22Rv1 (cell line): ENCODE measurements around the gene AJM1.
"Not testable (repeated sequence)": the region's sequence is repeated elsewhere in the genome, so short reads cannot be mapped to it uniquely, and the experiment has no call there.

Source experiments
- H3K27ac ChIP-seq: fragments of 450-650 bp; 2 replicates; pipeline ENCODE4 v1.5.1; 2017
- ZFX ChIP-seq: fragments of 450-650 bp; IDR thresholded peaks from 2 replicates; pipeline ENCODE4 v1.6.1; 2017; ENCODE audit warnings: antibody characterized with exemption, borderline replicate concordance
- TF ChIP-seq, protein P1 (sequence below): fragments of 450-650 bp; IDR thresholded peaks from 2 replicates; pipeline ENCODE4 v1.5.1; 2017; ENCODE audit warnings: mild to moderate bottlenecking

The AJM1 gene

DNA sequence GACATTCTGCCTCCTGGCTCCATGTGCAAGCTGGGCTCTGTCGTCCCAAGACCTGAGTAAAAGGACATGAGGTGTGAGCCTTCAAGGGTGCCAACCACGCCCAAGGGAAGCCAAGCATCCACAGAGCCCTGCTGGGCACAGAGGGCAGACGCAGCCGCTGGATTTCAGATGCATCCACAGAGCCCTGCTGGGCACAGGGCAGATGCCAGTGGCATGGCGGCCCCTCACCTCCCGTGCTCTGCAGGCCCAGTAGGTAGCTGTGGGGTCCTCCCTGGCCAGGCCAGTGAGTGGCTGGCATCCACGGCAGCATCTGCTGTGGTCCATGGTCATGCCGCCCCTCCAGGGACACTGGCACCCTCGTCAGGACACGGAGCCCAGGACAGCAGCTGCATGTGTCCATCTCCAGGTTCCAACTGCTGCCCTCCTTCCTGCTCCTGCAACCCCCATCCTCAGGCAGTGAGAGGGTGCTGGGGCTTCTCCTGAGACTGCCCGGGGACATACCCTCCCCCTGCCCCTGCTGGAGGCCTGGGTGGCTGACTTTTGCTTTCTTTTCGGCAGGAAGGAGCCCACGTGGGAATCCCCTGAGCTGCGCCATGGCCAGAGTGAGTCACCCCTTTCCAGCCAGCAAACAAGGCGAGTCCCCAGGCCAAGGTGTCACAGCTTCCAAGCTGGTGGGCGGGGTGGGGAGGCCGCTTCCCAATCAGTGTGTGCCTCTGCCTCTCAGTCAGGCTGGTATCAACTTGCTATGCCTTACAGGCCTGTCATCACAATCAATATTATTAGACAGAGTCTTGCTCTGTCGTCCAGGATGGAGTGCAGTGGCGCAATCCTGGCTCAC is 40.0 kb downstream of the AJM1 start:
- no peak for TF ChIP-seq ZFX
- TF ChIP-seq, protein P1, sequence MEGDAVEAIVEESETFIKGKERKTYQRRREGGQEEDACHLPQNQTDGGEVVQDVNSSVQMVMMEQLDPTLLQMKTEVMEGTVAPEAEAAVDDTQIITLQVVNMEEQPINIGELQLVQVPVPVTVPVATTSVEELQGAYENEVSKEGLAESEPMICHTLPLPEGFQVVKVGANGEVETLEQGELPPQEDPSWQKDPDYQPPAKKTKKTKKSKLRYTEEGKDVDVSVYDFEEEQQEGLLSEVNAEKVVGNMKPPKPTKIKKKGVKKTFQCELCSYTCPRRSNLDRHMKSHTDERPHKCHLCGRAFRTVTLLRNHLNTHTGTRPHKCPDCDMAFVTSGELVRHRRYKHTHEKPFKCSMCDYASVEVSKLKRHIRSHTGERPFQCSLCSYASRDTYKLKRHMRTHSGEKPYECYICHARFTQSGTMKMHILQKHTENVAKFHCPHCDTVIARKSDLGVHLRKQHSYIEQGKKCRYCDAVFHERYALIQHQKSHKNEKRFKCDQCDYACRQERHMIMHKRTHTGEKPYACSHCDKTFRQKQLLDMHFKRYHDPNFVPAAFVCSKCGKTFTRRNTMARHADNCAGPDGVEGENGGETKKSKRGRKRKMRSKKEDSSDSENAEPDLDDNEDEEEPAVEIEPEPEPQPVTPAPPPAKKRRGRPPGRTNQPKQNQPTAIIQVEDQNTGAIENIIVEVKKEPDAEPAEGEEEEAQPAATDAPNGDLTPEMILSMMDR: no peak
- H3K27ac ChIP-seq: no peak overlapping the region

DNA sequence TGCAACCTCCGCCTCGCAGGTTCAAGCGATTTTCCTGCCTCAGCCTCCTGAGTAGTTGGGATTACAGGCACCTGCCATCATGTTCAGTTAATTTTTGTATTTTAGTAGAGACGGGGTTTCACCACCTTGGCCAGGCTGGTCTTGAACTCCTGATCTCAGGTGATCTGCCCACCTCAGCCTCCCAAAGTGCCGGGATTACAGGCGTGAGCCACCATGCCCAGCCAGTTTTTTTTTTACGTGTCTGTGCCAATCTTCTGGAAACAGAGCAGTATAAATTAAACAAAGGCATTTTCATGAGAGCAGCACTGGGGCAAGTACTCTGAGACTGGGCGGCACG is 40.6 kb downstream of the AJM1 start:
- not testable (repeated sequence) for H3K27ac ChIP-seq

DNA sequence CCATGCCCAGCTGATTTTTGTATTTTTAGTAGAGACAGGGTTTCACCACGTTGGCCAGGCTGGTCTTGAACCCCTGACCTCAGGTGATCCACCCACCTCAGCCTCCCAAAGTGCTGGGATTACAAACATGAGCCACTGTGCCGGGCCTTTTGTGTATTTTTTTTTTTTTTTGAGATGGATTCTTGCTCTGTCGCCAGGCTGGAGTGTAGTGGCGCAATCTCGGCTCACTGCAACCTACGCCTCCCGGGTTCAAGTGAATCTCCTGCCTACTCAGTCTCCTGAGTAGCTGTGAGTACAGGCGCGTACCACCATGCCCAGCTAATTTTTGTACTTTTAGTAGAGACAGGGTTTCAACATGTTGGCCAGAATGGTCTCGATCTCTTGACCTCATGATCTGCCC is 41.4 kb downstream of the AJM1 start:
- not testable (repeated sequence) for H3K27ac ChIP-seq

DNA sequence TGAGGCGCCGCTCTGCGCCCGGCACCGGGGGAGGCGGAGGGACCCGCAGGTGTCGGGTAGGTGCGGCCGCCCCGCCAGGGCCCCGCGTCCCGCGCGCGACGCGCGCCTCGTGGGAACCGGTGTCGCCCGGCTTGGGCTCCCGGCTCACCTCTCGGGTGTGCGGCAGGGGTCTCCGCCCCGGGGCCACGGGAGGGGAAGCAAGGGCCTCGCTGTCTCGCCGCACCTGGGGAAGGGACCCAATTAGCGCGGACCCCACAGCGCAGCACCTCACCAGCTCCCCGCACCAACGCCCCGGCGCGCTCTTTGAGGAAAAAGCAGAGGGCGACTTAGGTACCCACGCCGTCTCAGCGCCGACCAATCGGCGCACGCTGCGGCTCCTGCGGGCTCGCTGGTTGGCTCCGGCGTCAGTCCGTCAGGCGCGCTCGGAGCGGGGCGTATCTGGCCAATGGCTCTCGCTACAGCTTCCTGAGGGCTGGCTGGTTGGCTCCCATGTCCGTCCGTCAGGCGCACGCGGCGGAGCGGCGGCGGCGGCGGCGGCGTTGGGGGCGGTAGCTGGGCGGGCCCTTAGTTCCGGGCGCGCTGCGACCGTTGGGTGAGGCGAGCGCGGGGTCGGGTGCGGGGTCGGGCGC is 43.8 kb downstream of the AJM1 start, which contains the start of gene TRAF2:
TSS of gene TRAF2 (plus strand) at position 567 of the 629 bp plus-strand sequence. CDS start 12,225 bp downstream, outside the sequence.
- peak within 1 kb of the TSS; percentile 82 for H3K27ac ChIP-seq
- no peak for TF ChIP-seq ZFX
- TF ChIP-seq, protein P1: no peak

DNA sequence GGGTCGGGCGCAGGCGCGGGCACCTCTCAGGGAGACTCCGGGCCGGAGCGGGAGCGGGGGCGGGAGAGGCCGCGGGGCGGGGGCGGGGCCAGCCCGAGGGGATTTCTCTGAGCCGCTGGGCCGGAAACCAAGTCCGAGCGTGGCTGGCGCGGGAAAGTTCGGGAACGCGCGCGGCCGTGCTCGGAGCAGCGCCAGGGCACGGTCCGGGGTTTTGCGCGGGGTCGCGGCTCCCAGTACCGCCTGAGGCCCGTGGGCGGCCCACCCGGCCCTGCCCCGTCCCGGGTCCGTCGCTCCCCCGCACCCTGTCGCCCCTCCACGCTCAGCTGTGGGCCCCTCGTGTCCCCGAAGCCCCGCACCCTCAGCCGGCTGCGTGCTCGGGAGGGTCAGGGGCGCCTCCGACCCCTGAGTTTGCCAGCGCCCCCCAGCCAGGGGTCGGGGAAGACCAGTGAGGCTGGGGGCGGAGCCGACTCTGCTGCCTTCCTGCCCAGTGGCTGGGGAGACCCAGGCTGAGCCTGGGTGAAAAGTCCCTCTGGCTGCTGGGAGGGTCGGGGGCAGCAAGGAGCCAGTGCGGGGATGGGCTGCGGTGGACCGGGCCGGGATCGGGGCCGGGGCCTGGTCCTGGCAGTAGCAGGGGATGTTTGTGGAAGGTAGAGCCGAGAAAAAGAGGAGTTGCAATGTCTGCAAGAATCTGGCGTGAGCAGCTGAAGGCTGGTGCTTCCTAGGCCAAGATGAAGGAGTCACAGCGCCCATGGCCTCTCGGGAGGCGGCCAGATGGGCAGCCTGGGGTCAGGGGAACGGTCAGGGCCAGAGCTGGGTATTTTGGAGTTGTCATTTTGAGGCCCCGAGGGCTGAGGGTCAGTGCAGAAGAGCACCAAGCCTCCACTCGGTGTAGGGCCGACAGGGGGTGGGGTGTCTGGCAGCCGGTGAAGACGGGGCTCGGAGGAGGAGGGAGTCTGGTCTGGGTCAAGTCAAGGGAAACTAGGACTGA is 44.6 kb downstream of the AJM1 start:
- peak overlapping the region; percentile 82 for H3K27ac ChIP-seq
- TF ChIP-seq, protein P1: no peak
- no peak for TF ChIP-seq ZFX

DNA sequence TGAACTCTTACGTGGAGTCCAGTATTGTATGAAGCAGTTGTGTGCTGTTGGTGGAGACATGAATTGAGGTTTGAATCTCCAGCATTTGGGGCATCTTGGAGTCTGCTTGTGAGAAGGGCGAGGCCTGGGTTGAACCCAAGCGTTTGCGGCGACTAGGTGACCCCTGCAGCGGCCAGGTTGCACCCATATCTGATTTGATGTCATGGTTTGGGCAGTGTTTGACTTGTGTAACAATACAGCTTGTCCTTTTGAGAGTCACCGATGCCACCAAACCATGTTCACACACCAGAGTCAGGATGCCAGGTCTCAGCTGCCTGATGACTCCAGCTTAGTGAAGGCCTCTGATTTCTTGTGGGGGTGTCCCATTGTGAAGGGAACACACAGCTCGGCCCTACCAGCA is 46.2 kb downstream of the AJM1 start:
- TF ChIP-seq, protein P1: no peak
- no peak for TF ChIP-seq ZFX
- no peak overlapping the region for H3K27ac ChIP-seq

DNA sequence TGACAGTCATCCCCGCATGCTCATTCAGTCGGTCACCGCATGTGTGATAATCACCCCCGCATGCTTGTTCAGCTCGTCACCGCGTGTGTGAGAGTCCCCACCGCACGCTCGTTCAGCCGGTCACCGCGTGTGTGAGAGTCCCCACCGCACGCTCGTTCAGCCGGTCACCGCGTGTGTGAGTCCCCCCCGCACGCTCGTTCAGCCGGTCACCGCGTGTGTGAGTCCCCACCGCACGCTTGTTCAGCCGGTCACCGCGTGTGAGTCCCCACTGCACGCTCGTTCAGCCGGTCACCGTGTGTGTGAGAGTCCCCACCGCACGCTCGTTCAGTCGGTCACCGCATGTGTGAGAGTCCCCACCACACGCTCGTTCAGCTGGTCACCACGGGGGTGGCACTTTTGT is 47.6 kb downstream of the AJM1 start:
- TF ChIP-seq, protein P1: no peak
- no peak for TF ChIP-seq ZFX
- H3K27ac ChIP-seq: no peak overlapping the region
